Keratinocyte (primary cell): ENCODE results near the gene TMEM9B. TPM values are rescaled to one million over a fixed set of nuclear protein-coding genes. Genes with fewer than 3 reads are reported as not detected.

Experiments used
- DNase-seq: peaks from one replicate; pipeline ENCODE4 v3.0.0-alpha.2; 2011; ENCODE audit warnings: low read depth, missing footprints, low spot score
- FAIRE-seq: peaks from 2 replicates; lab custom pipeline; 2011; peaks lifted over from hg19 to GRCh38; lab: Jason Lieb, UNC
- H2AFZ ChIP-seq: 2 replicates; pipeline ENCODE4 v1.6.0; 2012; ENCODE audit warnings: low read length, control low read depth, inconsistent platforms; ENCODE audit not compliant: control insufficient read depth
- H3K27ac ChIP-seq: 2 replicates; pipeline ENCODE4 v1.5.1; 2011; ENCODE audit warnings: low read length; ENCODE audit not compliant: control insufficient read depth, insufficient read depth
- H3K27me3 ChIP-seq: 3 replicates; pipeline ENCODE4 v1.6.0; 2011; ENCODE audit warnings: low read length; ENCODE audit not compliant: control insufficient read depth, insufficient read depth; ENCODE audit errors: extremely low read depth
- H3K36me3 ChIP-seq, 2 experiments: 2 replicates in 1 of 2; 3 replicates in 1 of 2; pipeline ENCODE4 v1.5.1; 2011; ENCODE audit warnings: low read length in 2 of 2, mild to moderate bottlenecking in 1 of 2; ENCODE audit not compliant: control insufficient read depth in 2 of 2, insufficient read depth in 2 of 2; ENCODE audit errors: extremely low read depth in 1 of 2
- H3K4me1 ChIP-seq: 3 replicates; pipeline ENCODE4 v1.5.1; 2011; ENCODE audit warnings: low read length; ENCODE audit not compliant: control insufficient read depth, insufficient read depth; ENCODE audit errors: extremely low read depth
- H3K4me2 ChIP-seq: 3 replicates; pipeline ENCODE4 v1.6.0; 2011; ENCODE audit warnings: low read depth, low read length; ENCODE audit not compliant: control insufficient read depth, insufficient read depth; ENCODE audit errors: extremely low read depth
- H3K4me3 ChIP-seq, 3 experiments: fragments of 200-600 bp in 1 of 3; sonication (generic) in 1 of 3; 2 replicates in 2 of 3; 3 replicates in 1 of 3; pipeline ENCODE4 v1.5.1; 2011 to 2016; ENCODE audit warnings: low read length in 3 of 3, mild to moderate bottlenecking in 3 of 3, control low read depth in 2 of 3, inconsistent platforms in 1 of 3, low read depth in 1 of 3, mixed read lengths in 1 of 3, mixed run types in 1 of 3, moderate library complexity in 1 of 3; ENCODE audit not compliant: control insufficient read depth in 2 of 3, insufficient read depth in 2 of 3; ENCODE audit errors: extremely low read depth in 1 of 3
- H3K79me2 ChIP-seq: 2 replicates; pipeline ENCODE4 v1.6.0; 2012; ENCODE audit warnings: low read length; ENCODE audit not compliant: control insufficient read depth, insufficient read depth
- H3K9ac ChIP-seq: 3 replicates; pipeline ENCODE4 v1.6.0; 2011; ENCODE audit warnings: low read length; ENCODE audit not compliant: control insufficient read depth, insufficient read depth; ENCODE audit errors: extremely low read depth
- H3K9me1 ChIP-seq: 3 replicates; pipeline ENCODE4 v1.6.0; 2011; ENCODE audit warnings: low read length; ENCODE audit not compliant: control insufficient read depth, insufficient read depth; ENCODE audit errors: extremely low read depth
- H3K9me3 ChIP-seq: 2 replicates; pipeline ENCODE4 v1.5.1; 2012; ENCODE audit warnings: low read depth, low read length; ENCODE audit not compliant: control insufficient read depth
- H4K20me1 ChIP-seq: 3 replicates; pipeline ENCODE4 v1.6.0; 2011; ENCODE audit warnings: low read length; ENCODE audit not compliant: control insufficient read depth, insufficient read depth; ENCODE audit errors: extremely low read depth
- EZH2 ChIP-seq: IDR thresholded peaks from one replicate; pipeline ENCODE4 v1.6.1; 2012; ENCODE audit warnings: inconsistent platforms, mild to moderate bottlenecking, low read length, moderate library complexity
- dilution Hi-C: fragments of 300-500 bp; cut with MboI; formaldehyde crosslinking; loops from one replicate; pipeline ENCODE4 v1.7.0; 2020; ENCODE audit warnings: low sequenced_read_pairs; ENCODE audit not compliant: extremely low pct_ligation_motif_present
- polyA plus RNA-seq, 5 experiments: library from polyadenylated mRNA; depleted of rRNA in 3 of 5; stranded (reverse) in 3 of 5; stranded (forward) in 1 of 5; unstranded in 1 of 5; fragments of >200 nt; gene quantifications; 1 replicate in 1 of 5; 2 replicates in 3 of 5; 3 replicates in 1 of 5; pipeline versions ENCODE4 v1.2.1 to v1.2.3, GENCODE V29; 2011 to 2012; ENCODE audit warnings: missing spikeins in 2 of 5, low read depth in 1 of 5, low replicate concordance in 1 of 5
- TF ChIP-seq, protein P1 (sequence below), 3 experiments: IDR thresholded peaks in 1 of 3; conservative IDR thresholded peaks in 1 of 3; optimal IDR thresholded peaks in 1 of 3; 2 replicates in 2 of 3; 3 replicates in 1 of 3; pipeline versions ENCODE3 to v1.5.1; 2011; ENCODE audit warnings: low read length in 3 of 3, mild to moderate bottlenecking in 3 of 3, moderate library complexity in 2 of 3, control low read depth in 1 of 3, inconsistent platforms in 1 of 3; ENCODE audit not compliant: insufficient read depth in 2 of 3; ENCODE audit errors: extremely low read depth in 1 of 3

The TMEM9B gene
- polyA plus RNA-seq, 1 donor (not counting 4 experiments of a cell fraction or from before 2014, with no cell fraction given): 60.8 TPM

DNA sequence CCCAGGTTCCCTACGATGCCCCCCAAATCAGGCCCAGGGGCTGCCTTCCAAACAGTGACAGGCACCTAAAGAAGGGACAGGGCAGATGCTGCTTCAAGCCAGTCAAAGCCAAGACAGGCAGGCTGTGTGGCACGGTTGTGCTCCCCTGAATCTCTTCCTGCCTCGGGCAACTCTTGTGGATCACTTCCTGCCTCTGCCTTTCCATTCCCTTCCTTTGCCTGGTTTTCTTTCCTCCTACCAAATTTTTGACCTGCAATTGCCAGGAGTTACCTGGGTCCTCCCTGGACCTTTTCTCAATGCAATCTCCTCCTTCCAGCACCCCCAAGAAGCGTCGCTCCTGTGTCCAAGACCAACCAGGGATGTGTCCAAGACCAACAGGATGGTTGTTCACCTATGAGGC lies 37.0 kb downstream of the TMEM9B start:
- Histone ChIP-seq H4K20me1 (no peaks in the 10 kb centered on the region), H3K36me3 (peaks cover 4 to 6% of the 10 kb centered on the region in 2 experiments), H2AFZ (no peak overlapping the region), H3K79me2 (no peaks in the 10 kb centered on the region), H3K4me3 (no peak overlapping the region), H3K4me2 (no peak overlapping the region), H3K27ac (no peak overlapping the region), H3K9me3 (no peaks in the 10 kb centered on the region), H3K27me3 (no peaks in the 10 kb centered on the region), H3K9ac (no peak overlapping the region), H3K9me1 (no peaks in the 10 kb centered on the region), H3K4me1 (peaks cover 10% of the 10 kb centered on the region)
- dilution Hi-C loops: no loop called here
- TF ChIP-seq, protein P1, sequence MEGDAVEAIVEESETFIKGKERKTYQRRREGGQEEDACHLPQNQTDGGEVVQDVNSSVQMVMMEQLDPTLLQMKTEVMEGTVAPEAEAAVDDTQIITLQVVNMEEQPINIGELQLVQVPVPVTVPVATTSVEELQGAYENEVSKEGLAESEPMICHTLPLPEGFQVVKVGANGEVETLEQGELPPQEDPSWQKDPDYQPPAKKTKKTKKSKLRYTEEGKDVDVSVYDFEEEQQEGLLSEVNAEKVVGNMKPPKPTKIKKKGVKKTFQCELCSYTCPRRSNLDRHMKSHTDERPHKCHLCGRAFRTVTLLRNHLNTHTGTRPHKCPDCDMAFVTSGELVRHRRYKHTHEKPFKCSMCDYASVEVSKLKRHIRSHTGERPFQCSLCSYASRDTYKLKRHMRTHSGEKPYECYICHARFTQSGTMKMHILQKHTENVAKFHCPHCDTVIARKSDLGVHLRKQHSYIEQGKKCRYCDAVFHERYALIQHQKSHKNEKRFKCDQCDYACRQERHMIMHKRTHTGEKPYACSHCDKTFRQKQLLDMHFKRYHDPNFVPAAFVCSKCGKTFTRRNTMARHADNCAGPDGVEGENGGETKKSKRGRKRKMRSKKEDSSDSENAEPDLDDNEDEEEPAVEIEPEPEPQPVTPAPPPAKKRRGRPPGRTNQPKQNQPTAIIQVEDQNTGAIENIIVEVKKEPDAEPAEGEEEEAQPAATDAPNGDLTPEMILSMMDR (optimal IDR thresholded peaks at IDR 0.05 in 1 of 3, IDR thresholded peaks at IDR 0.05 in 1 of 3, conservative IDR thresholded peaks at IDR 0.05 in 1 of 3; ENCODE audit: extremely low read depth in 1 of 3, insufficient read depth in 2 of 3, low read length in 3 of 3): no peak
- TF ChIP-seq EZH2: no peak
- FAIRE-seq (no peak), DNase-seq (no peak)

DNA sequence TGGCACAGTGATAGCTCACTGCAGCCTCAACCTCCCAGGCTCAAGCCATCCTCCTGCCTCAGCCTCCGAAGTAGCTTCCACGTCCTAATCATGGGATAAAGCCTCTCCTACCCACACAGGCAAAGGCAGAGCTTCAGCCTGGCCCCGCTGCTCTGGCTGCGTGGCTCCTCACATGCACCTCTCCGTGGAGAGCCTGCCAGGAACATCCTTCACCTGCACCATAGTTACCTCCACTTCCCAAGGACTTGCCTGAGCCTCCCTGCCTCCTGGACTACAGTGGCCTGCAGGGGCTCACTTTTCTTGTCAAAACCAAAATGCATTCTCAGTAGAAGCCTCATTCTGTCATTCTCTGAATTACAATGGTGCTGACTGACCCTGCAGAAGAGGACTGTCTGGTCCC lies 38.0 kb downstream of the TMEM9B start:
- Histone ChIP-seq H2AFZ (no peak overlapping the region), H3K27me3 (no peaks in the 10 kb centered on the region), H3K36me3 (peaks cover 4 to 9% of the 10 kb centered on the region in 2 experiments), H3K4me3 (no peak overlapping the region), H3K9me3 (no peaks in the 10 kb centered on the region), H3K4me1 (peaks cover 10% of the 10 kb centered on the region), H3K79me2 (no peaks in the 10 kb centered on the region), H3K9me1 (no peaks in the 10 kb centered on the region), H3K4me2 (no peak overlapping the region), H4K20me1 (no peaks in the 10 kb centered on the region), H3K9ac (no peak overlapping the region), H3K27ac (no peak overlapping the region)
- no peak for FAIRE-seq
- TF ChIP-seq EZH2: no peak
- TF ChIP-seq, protein P1 (optimal IDR thresholded peaks at IDR 0.05 in 1 of 3, IDR thresholded peaks at IDR 0.05 in 1 of 3, conservative IDR thresholded peaks at IDR 0.05 in 1 of 3; ENCODE audit: extremely low read depth in 1 of 3, insufficient read depth in 2 of 3, low read length in 3 of 3): no peak
- DNase-seq: no peak
- dilution Hi-C loops: no loop called here
